Glomerular endothelial cell (primary cell): Measurements from ENCODE around the gene PEX5L. TPM values are rescaled to one million over a fixed set of nuclear protein-coding genes. Genes with fewer than 3 reads are reported as not detected.
"Not testable (repeated sequence)": the region's sequence is repeated elsewhere in the genome, so short reads cannot be mapped to it uniquely, and the experiment has no call there.

Experiments used
- DNase-seq: peaks from one replicate; pipeline ENCODE4 v3.0.0-alpha.2; 2011; ENCODE audit warnings: low read depth, low spot score; ENCODE audit errors: extremely low read depth
- total RNA-seq: library from RNA; depleted of rRNA; stranded (reverse); fragments of >200 nt; gene quantifications from 2 replicates; pipeline ENCODE4 v1.2.3, GENCODE V29; 2015

The PEX5L gene
- total RNA-seq, 1 donor from 2014 or later: not detected

DNA sequence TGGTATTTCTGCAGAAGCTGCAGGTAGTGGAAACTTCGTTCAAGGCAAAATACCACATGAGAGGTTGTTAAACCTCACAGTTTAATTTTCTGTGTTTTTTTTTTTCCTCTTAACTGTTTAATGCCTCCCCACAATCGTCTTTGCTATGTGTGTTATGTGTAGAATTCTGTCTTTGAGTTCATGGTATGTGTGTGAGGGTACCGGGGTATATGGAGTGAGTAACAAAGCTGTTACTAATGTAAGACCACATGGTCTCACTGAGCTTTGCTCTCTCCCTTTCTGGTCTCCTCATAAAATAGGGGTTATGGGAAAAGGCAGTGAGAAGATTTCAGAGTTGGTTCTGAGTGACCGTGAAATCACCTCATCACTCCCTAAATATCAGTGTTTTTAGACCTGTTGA, 240.3 kb downstream of the PEX5L start:
- no peak for DNase-seq

DNA sequence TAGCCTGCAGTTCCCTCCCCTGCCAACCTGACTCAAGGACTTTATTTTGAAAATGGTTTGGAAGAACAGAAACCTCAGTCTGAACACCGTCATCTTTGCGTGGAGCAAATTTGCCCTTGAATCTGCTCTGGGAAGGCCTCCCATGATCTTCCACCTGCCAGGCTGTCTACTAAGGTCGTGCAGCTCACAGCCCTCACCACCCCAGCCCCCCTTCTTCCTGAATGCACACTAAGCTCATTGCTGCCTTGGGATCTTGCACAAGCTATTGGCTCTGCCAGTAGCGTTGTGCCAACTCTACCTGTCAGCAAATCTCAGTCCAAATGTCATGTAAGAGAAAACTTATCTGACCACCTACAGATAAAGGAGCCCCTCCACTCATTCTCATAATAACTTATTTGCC, 242.4 kb downstream of the PEX5L start:
- no peak for DNase-seq

DNA sequence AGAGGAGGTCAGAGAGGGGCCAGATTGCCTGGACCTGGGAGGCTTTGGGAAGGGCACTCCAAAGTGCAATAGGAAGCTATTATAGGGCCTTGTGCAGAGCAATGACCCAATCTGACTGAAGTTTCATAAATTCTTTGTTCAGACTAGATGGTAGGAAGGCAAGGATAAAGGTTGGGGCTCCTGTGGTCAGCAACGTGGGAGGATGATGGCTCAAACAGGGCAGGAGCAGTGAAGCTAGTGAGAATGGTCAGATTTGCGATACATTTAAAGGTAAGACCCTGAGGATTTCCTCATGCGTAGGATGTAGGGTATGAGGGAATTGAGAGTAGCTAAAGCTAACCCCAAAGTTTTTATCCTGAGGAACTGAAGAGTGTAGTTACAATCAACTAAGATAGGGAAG, 244.9 kb downstream of the PEX5L start:
- DNase-seq: no peak

DNA sequence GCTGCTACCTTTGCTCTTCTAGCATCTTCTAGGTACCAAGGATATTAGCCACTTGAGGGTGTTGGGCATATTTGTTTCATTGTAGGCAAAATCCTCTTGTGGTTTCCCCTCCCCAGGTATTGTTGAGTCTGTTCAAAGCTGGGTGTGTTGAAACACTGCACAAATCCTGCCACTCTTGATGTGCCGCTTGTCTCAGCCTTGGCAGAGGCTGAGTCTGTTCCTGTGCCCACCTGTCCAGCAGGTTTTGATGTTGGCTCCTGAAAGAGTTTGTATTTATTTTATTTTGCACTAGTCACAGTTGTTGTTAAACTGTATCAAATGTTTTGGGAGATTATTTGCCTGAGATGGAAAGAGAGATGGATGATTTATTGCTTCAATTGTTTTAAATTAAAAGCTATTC, 247.7 kb downstream of the PEX5L start:
- no peak for DNase-seq

DNA sequence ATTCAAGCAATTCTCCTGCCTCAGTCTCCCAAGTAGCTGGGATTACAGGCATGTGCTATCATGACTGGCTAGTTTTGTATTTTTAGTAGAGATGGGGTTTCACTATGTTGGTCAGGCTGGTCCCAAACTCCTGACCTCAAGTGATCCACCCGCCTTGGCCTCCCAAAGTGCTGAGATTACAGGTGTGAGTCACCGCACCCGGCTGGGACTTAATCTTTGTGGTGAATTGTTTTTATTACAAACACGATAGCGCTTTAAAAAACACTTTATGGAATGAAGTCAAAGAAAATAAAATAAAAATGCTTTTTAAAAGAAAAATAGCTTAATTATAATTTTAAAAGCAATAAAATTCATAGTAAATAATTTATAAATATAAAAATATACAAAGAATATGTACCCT, 253.9 kb downstream of the PEX5L start:
- not testable (repeated sequence) for DNase-seq

DNA sequence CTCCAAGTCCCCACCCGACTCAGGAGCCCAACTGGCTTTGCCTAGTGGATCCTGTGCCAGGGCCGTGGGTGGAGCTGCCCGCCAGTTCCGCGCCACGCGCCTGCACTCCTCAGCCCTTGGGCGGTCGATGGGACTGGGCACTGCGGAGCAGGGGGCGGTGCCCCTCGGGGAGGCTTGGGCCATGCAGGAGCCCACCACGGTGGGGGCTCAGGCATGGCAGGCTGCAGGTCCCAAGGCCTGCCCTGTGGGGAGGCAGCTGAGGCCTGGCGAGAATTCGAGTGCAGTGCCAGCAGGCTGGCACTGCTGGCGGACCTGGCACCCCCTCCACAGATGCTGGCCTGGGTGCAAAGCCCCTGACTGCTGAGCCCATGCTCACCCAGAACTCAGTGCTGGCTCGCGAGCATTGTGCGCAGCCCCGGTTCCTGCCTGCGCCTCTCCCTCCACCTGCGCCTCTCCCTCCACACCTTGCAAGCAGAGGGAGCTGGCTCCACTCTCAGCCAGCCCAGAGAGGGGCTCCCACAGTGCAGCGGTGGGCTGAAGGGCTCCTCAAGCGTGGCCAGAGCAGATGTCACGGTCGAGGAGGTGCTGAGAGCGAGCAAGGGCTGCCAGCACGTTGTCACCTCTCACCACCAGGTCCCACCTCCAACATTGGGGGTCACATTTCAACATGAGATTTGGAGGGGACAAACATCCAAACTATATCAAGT, 261.2 kb downstream of the PEX5L start:
- no peak for DNase-seq

DNA sequence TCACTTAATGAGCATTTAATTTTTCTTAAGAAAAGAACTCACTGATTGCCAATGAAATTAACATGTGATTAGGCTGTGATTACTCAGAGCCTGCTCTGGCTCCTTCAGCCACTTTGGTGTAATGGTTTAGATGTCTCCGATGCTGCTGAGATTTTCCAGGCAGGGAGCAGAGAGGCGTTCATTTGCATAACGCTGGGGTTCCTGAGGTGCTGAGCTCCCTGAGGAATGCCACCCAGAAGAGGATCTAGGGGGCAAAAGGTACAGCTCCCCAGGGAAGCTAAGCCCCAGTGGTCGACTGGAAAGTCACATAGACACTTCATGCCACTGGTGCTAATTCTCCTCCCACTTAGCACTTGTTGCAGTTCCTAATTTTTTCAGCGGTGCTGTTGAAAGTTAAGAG, 264.4 kb downstream of the PEX5L start:
- DNase-seq: no peak

DNA sequence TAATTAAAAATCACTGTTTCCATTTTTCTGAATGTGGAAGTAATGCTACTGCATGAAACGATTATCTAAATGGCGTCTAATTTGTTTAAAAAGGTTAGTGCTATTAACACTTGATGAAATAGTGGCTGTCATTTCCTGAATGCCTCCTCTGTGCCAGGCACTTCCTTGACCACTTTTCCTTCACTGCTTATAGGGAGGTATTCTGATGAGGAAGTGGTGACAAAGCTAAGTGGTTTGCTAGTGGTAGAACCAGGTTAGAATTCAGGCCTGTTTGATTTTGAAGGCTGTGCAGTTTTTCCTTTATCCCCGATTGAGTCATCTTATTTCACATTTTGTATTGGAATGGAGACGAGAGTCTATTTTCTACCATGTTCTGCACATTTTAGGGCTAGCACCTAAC, 264.9 kb downstream of the PEX5L start:
- DNase-seq: no peak

DNA sequence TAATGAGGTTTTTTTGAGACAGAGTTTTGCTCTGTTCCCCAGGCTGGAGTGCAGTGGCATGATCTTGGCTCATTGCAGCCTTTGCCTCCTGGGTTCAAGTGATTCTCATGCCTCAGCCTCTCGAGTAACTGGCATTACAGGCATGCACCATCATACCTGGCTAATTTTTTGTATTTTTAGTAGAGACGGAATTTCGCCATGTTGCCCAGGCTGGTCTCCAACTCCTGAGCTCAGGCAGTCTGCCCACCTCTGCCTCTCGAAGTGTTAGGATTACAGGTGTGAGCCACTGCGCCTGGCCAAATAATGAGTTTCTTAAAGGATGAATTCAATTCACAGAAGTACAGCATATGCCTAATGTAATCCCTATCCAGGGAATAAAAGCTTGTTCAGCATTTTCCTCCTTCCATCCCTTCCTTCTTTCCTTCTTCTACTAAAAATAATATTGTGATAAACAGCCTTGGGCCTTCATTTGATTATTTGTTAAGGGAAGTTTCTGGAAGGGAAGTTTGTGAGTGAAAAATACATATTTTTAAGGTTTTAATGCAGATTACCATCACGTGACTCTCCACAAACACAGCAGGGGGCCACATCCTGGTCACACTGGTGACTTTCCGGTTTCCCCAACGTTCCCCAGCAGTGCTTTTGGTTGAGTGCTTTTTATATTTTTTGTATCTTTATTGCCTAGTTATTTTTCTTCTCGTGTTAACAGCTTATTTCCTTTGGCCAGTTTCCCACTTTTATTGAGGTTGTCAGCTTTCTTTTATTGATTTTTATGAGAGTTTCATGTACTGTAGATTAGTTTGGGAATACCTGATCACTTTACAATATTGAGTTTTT, 267.1 kb downstream of the PEX5L start:
- no peak for DNase-seq

DNA sequence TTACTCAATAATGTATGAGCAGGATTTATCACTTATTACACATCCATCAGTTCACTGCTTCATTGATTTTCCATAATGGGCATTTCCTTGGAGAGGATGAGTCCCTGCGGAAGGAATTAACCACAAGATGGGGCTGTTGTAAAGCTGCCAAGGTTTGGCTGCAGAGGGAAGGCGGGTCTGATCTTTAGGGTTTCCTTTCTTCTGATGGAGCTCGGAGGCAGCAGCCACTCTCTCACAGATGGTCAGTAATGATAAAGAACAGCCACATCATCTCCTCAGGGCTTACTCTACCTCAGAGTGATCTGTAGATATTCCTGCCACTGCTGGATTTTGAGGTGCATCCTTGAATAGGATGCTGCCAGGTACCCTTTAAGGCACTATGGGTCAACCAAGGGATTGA, 268.7 kb downstream of the PEX5L start:
- DNase-seq: no peak

DNA sequence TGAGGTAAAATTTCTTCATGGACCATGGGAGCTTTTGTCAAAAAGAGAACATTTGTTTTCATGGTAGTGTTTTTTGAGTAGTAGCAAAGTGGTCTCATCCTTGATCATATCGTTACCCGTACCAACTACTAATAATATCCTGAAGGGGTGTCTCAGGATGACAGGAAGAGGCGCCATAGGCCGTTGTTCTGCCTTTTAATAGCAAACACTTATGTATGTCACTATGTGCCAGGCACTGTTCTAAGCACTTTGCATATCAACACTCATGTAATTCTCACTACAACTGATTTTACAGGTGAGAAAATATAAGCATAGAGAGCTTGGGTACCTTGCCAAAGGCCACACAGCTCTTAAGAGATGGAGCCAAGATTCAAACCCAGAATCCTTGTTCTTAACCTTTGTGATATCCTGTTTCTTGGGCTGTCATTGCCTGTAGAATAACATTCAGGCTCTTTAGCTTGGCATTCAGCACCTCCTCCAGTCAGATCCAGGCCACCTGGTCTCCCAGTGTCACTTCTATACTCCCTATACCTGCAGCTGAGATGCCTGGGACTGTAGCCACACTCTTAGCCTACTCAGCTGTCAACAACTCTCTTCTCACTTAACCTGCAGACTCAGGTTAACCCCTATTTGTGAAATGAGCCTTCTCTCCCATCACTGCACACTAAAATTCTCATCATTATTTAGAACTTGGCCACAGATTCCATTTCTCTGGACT, 270.2 kb downstream of the PEX5L start:
- no peak for DNase-seq

DNA sequence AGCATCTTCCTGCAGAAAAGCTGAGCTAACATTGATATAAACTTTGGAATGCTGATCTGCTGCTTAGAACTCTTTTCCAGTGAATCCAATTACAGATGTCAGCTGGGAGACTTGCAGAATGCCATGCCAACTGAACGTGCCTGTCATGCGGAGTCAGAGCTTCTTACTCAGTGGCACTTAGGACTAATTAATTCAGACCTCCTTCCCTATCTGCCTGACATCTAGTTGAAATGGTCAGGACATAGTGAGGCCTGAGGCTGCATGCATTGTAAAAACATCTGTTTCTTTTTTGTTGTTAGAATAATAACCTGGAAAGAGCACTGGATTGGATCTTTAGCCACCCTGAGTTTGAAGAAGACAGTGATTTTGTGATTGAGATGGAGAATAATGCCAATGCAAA, 271.3 kb downstream of the PEX5L start:
- DNase-seq: no peak

DNA sequence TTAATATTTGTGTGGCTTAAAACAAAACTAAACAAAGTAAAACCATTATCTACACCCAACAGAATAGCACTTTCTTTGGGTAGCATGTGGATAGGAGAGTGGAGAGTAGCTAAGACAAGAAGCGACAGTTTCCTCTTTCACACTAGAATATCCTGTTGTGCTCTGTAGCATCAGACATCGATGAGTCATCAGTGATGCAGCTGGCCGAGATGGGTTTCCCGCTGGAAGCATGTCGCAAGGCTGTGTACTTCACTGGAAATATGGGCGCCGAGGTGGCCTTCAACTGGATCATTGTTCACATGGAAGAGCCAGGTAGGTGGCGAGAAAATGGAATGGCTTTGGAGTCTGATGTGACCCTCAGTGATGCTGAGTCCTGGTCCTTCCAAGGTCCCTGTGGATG, 275.8 kb downstream of the PEX5L start:
- DNase-seq: no peak

DNA sequence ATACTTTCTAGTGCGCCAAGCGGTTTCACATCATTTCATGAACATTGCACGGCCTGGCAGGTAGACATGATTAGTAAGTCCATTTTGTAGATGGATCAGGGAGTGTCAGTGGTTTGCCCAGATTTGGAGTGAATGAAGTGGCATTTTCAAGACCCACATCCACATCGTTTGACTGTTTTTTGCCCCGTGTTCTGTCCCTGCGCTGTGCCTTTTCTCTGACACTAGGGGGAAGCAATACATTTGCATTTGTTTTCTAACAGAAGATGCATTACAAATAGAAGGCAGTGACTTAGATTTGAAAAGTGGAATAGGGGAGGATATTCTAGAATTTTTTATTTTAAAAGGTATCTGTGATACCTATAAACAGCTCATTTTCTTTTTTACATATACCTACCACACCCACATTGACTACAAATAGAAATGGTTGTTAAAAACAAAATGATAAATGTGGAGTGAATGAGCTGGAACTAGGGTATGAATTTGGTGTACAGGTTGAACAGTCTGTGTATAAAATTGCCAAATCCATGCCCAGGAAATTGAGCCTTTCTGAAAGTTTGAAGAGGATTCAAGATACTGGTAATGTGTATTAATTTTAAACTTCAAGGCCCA, 285.9 kb downstream of the PEX5L start:
- DNase-seq: no peak

DNA sequence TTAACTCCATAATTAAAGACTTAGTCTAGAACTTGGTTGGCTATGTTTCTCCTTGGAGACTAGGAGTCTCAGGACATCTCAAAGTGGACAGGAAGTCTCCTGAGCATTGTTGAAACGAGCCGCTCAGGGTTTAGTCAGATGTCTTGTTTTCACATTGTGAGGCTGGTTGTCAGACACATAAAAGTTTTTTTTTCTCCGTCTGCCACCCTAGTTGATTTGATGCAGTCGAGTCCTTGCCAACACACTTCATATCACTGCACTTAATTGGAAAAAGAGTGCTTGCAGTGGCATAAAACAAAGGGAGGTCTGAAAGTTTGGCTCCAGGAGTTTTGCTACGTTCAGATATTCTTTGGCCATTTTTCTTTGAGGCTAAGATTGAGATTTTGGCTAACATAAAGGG, 291.0 kb downstream of the PEX5L start:
- DNase-seq: no peak

DNA sequence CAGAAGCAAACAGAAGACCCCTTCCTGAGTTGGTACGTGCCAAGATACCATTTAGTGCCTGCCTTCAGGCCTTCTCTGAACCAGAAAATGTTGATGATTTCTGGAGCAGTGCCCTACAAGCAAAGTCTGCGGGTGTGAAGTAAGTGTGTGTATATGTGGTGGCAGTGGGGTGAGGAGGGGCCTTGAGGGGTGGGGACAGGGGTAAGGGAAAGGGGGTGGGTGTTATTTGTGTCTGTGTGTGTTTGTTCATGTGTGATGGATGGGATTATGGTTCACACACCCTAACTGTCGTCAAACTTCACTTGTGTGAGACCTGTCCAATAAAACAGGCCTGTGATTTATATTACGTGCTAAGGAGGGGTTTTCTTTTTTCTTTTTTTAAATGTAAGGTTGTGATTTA, 291.7 kb downstream of the PEX5L start:
- no peak for DNase-seq
